NCI-H2196 (cell line): ENCODE results near the gene PHF23.

Experiments used
- DNase-seq: peaks from one replicate; lab custom pipeline; 2025; ENCODE audit not compliant: unreplicated experiment; lab: John Stamatoyannopoulos, UW

Gene PHF23

DNA sequence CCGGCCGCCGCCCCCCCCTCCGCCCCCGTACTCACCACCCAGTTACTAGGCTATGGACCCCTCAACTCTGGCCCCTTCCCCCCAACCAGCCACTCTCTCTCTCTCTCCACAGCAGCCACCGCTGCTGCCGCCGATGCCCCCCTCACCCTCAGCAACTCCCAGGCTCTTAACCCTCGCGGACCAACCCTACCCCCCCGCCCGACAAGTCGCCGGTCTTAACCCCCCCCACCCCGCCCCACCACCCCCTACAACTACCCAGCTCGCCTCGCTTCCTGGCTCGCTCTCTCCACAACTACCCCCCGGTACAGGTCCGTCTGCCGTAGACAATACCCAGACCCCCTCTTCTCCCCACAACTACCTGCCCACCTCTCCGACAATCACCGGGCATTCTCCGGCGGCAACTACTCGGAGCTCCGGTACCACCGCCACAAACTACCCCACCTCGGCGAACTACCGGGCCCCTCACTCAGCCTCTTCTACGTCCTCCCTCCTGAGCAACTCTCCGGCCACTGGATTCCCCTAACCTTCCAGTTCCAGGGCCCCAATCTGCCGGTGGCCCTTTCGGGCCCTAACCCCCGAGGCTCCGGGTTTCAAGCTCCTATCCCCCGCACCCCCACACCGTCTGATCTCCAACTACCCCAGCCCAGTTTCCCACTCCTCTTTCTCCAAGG is 702 bp downstream of the PHF23 start:
- DNase-seq = no peak

DNA sequence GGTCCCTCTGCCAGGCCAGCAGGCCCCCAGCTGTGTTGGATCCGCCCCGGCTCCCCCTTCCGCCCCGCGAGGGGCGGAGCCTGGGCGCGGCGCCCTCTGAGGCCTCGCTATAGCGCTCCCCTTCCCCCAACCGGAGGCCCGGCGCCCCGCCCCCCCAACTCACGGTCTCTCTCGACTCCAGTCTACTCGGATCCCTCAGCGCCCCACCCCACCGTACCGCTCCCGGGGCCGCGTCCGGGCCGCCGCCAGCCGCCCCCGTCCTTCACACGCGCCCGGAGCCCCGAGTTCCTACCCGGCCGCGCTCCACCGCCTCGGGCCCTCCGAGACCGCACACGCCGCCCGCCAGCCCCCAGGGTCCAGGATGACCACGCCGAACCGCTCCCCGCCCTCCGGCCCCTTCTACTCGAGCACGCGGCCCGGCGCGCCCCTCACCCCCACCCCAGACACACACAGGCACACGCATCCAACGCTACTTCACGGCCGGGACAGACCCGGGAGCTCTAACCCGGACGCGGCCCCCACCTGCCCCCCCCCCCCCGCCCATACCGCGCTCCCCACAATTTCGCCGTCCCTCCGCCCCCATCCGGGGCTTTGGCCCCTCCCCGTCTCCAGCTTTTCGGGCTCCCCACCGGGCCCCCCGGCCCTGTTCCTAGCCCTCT is 1.4 kb downstream of the PHF23 start:
- DNase-seq = peak; percentile 27

DNA sequence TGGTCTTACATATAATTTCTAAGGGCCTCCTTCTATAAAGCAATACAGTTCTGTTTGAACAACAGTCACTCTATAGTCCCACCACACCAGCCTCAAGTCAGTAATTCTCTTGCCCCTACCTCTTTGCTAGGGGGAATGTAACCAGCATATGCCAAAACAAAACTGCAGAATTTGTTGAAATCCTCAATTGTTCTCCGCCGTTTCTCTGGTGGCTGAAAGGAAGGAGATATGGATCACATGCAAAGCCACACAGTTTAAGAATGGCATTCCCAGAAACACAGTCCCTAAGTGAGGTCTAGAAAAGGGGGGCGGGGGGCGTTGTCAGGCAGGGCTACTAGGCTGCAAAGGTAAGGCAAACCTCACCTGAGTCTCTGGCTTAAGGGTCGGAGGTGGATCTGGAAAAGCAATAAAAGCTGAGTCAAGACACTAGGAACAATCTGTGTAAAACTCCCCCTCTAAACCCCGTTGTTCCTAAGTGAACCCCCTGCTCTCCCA is 1.9 kb downstream of the PHF23 start:
- no peak for DNase-seq

DNA sequence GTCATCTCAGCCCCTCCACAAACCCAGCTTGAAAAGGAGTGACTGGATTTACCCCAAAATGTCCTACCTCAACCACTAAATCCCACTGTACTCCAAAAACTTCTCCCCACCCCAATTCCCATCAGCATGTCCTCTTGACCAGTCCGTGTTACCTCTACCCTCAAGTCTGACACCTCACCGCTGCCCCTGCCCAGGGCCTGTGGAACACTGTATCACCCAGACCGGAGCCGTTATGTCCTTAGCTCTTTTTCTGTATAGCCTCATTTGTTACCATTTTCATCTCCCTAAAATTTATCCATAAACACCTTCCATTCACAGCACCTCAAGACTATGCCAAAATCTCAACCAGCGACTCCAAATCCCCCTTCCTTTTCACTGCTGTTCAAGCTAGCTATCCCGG is 2.4 kb downstream of the PHF23 start:
- no peak for DNase-seq

DNA sequence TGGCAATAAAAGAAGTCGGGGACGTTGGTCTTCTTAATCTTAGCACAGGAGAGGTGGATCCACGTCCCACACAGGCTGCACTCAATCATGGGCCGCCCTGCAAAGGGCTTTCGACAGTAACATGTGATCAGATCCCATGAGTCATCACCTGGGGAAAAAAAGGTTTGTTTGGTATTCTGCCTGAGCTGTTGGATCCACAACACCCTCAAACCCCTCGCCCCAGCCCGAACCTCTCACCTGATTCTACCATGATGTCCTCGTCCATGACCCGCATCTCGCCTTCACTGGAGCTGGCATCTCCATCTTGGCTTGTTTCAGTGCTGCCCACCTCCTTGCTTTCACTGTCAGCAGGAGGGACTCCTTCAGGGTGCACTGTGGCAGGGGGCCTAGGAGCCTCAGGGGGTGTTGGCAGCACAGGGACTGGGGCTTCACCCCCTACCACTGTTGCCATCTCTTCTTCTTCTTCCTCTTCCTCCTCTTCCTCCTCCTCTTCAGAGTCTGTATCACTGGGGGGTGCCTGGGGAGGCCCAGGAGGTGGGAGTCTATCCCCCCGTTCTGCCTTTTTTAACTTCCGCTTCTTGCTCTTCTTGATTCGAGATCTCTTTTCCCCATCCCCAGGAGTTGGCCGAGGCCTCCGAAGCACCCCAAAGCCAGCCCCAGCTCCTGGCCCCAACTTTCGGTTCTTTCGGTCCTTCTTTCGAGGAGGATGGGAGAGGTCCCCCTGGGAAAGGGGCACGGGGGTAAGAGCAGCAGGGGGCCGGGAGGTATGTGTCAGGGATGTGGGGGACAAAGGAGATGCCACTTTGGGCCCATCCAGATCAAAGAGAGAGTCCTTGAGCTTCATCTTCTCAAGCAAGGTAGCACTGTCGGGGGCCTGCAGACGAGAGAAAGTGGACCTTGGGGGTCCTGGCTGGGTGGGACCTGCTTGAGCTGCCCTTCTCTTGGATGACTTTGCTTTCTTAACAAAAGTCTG is 3.3 kb downstream of the PHF23 start:
- DNase-seq = no peak

DNA sequence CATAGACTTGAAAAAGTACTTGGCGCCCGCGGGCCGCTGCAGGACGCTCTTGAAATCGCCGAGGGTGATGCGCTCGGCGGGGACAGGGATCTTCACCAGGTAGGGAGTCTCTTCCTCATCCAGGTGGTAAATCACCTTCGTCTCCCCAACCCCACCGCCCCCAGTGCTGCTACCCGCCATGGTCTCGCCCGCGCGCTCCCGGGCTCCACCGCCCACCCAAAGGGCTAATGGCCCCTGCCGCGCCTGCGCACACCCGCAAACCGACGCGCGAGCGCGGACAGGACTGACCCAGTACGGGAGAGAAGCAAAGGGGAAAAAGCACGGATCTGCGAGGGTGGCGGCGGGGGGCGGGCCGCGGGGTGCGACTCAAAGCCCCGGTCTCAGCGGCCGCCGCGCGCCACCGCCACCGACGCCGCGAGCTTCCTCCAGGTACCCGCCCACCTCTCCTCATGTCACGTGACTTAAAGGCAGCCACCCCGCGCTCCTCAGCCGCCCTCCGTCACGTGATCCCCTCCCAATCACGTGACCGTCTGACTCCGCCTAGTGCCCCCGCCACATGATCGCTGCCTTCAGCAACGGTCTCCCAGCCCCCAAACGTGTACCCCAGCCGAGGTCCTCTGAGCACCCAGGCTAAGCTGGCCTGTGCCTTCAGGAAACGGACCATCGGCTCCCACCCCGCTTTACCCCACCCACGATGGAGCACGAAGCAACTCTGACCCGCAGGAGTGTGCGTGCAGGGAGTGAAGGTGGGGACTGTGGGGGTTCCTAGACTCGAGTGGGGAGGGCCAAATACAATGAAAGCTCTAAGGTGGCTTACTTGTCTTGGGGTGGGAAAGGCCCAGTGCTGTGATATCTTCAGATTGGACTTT is 4.9 kb downstream of the PHF23 start, which contains the start of gene DVL2:
DVL2 (minus strand) TSS at position 435 of the 869 bp plus-strand sequence; CDS start at position 180, 255 bp downstream.
- DNase-seq = peak; percentile 78

DNA sequence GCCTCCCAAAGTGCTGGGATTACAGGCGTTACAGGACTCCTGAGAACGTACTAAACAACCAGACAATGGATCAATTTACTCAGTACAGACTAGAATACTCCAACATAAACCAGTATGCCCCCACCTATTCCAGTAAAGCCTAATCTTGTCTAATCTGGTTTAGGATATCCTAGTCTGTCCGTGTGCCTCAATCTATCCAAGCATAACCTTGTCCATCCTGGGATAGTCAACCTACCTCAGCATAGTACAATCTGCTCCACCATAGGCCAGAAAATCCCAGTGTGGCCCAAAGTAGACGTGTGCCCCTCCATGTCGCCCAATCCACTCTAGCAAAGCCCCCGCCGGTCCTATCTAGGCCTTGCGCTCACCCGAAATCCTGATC is 5.6 kb downstream of the PHF23 start:
- no peak for DNase-seq

DNA sequence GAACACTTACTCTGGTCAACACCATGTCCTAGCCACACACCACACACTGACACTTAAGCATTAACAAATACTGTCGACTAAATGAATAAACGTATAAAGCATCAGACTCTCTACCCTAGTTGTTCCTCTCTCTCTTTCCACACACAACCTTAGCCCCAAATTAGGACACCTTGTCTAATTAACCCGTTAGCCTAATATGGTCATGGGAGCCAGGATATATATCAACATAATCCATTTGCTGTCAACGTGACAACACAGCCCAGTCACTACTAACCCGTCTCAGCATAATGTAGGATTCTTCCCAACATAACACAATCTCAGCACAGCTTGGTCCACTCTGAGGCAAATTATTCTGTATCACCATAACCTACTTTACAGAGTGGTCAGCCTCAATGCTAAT is 7.1 kb downstream of the PHF23 start:
- no peak for DNase-seq

DNA sequence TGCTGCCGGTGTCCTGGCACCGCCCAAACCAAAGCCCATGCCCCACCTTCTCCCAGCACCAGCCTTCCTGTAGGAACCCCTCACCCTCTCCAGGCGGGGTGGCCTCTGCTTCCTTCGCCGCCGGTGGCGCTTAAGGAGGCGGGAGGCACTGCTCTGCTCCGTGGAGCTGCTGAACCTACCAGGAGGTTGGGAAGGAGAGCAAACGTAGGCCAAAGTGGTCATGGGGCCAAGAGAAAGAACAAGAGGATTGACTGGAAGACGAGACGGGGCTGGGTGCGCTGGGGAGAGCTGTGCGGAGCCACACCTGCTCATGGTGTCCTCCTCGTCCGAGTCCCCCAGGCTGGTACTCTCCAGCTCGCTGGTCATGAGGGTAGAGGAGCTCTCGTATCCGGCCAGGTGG is 9.8 kb downstream of the PHF23 start:
- DNase-seq = no peak

DNA sequence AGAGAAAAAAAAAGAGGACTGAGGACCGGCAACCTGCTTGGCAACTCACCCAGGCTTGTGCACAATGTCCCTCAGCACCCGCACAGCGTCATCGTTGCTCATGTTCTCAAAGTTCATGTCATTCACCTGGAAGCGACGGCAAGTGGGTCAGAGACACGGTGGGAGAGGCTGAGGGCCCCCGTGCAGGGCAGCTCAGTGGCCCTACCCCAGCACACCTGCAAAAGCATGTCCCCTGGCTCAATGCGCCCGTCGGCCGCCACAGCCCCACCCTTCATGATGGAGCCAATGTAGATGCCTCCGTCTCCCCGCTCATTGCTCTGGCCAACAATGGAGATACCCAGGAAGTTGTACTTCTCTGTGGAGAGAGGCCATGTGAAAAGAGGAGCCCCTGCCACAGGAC is 10.3 kb downstream of the PHF23 start:
- DNase-seq = no peak

DNA sequence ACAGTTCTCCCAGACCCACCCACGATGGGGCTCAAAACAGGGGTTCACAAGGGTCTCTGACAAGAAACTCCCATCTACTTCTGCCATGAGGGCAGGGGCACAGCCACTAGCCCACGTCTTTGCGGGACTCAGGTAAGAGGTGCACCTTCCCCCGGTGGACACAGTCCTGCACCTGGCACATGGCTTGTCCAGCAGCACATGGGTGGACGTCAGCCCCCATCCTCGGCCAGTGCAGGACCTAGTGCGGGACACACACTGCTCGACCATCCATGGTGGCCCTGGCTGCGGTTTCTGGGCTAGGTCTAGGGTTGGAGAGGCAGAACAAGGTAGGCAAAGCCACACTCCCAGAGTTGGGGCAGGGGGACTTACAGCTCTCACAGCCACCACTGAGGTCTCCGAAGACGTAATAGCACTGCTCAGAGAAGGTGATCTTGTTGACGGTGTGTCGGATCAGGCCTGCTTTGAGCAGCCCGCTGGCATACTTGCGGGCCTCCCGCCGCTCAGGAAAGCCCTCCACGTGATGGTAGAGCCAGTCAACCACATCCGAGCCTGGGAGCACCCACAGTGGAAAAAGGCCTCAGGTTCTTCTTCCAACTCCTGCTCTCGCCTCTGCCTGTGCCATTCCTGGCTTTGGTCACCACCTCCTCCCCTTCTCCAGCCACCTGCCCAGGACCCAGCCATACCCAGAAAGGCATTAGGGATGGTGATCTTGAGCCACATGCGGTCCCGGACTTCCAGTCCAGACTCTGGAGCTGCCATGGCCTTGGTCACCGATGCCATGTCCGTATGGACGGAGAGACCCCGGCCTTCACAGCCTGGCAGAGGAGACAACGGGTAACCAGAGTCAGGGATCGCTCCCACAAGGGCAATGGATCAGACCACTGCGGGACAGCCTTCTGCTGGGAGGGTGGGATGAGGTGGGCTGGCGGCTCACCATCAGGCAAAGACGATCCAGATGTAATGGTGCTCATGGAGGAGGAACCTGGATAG is 12.2 kb downstream of the PHF23 start:
- no peak for DNase-seq

DNA sequence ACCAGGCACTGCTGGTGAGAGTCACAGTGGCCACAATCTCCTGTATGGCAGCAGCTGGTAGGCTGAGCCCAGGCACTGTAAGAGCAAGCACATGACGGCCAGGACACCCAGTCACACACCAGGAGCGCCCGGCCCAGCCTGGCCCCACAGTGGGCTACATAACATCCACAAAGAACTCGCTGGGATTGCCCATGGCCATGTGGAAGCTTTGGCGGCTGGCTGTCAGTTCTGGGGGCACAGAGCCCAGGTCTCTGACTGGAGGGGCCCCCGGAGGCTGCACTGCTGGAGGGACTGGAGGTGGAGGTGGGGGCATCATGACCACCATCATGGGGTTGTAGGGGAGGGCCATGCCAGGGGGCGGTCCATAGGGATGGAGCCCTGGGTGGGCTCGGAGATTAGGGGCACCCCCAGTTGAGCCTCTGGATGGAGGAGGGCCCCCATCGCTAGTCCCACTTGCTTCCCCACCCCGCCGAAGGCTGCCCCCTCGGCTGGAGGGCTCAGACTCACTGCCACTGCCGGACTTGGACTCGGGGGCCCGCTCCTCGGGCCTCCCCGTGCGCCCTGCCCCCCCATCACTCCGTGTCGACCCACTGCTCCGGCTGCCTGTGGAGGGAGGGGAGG is 13.4 kb downstream of the PHF23 start:
- no peak for DNase-seq

DNA sequence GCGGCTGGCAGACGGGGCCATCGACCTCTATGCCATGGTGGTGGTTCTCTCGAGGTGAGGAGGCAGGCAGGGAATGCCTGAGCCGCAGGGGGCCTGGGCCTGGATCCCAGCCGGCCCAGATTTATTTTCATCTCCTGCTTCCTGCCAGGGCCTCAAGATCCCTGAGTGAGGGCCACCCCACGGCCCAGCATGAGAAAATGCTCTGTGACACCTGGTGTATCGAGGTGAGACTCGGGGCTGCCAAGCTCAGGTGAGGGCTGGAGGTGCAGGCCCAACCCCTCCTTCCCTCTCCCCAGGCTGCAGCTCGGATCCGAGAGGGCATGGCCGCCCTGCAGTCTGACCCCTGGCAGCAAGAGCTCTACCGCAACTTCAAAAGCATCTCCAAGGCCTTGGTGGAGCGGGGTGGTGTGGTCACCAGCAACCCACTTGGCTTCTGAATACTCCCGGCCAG is 14.6 kb downstream of the PHF23 start:
- no peak for DNase-seq

DNA sequence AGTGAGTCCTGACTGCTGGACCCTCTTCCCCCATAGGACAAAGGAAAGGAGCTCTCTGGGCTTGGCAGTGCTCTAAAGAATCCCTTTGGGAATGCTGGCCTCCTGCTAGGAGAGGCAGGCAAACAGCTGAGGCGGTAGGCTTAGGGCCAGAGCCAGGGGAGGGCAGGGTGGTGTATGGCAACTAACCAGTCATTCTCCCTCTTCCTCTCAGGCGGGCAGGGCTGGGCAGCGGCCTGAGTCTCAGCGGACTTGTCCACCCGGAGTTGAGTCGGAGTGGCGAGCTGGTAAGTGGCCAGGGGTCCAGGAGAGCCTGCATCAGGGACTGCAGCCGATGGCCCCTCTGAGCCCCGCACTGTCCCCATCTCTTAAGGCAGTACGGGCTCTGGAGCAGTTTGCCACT is 15.1 kb downstream of the PHF23 start:
- no peak for DNase-seq

DNA sequence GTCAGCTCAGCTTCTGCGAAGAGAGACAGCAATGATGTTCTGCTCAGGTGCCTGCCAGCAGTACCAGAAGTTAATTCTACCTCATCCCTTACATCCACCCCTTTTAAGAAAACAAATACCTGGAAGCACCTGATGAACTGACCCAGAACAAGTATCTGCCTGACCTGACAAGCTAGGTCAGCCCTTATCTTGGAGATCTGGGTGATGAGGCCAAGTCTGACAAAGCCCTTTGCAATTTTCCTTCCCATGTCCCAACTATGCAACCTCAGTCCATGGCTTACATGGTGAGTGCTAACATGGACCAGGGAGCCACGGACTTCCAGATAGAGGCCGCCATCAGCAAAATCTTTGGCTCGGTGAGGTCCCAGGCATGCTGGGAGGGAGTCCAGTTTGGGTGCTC is 15.9 kb downstream of the PHF23 start:
- no peak for DNase-seq

DNA sequence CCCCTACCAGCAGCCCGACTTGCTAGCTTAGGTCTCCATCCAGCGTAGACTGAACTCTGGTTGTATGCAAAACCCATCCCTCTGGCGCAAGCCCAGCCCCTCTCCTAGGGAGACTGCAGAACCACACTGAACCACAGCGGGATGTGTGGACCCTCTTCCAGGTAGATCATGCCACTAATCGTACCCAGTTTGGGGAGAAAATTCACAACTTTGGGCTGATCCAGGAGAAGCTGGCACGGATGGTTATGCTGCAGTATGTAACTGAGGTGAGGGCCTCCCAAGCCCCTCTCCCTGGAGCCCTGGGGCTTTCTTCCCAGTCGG is 16.3 kb downstream of the PHF23 start:
- DNase-seq = no peak

DNA sequence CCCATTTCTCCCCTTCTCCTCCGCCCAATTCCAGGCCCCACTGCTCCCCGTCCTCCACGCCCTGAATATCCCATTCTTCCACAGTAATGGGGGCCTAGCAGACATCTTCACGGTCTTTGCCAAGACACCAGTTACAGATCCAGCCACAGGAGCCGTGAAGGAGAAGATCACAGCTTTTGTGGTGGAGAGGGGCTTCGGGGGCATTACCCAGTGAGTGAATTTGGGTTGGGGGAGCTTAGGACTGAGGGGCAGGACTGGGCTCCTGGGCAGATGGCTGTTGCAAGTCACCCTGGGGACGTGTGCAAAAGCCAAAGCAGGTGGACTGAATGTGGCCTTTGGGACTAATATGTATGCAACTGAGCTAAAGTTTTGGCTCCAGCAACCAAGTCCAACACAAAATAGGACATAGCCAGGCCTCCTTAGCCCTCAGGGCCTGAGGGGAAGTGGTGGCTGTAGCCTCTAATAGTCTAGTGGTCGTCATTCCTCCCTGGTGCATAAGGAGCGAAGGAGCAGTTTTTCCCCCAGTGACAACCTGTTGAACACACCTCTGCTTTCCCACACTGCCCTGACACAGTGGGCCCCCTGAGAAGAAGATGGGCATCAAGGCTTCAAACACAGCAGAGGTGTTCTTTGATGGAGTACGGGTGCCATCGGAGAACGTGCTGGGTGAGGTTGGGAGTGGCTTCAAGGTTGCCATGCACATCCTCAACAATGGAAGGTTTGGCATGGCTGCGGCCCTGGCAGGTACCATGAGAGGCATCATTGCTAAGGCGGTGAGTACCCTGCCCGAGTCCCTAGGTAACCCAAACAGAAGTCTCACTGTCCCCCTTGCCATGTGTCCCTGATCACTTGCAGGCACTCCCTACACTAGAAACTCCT is 16.9 kb downstream of the PHF23 start:
- DNase-seq = no peak
